ENCODE measurements around the gene ASF1A.

DNA sequence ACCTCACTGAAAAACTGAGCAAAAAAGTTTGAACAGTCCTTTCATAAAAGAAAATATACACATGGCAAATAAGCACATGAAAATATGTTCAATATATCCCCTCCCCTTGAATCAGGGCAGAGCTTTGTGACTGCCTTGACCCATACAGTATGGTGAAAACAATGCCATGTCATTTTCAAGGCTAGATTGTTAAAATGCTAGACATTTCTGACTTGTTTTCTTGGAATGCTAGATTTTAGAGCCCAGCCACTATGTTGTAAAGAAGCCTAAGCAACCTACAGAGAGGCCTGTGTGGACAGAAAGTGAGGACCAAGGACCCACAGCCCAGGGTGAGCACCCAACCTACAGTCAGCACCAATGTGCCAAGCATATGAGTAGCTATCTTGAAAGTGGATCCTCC, 17.1 kb upstream of the ASF1A start:
- TF ChIP-seq, protein P1, sequence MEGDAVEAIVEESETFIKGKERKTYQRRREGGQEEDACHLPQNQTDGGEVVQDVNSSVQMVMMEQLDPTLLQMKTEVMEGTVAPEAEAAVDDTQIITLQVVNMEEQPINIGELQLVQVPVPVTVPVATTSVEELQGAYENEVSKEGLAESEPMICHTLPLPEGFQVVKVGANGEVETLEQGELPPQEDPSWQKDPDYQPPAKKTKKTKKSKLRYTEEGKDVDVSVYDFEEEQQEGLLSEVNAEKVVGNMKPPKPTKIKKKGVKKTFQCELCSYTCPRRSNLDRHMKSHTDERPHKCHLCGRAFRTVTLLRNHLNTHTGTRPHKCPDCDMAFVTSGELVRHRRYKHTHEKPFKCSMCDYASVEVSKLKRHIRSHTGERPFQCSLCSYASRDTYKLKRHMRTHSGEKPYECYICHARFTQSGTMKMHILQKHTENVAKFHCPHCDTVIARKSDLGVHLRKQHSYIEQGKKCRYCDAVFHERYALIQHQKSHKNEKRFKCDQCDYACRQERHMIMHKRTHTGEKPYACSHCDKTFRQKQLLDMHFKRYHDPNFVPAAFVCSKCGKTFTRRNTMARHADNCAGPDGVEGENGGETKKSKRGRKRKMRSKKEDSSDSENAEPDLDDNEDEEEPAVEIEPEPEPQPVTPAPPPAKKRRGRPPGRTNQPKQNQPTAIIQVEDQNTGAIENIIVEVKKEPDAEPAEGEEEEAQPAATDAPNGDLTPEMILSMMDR (IDR thresholded peaks at IDR 0.05; ENCODE audit: poor library complexity, severe bottlenecking): no peak
- TF ChIP-seq POLR2AphosphoS5 (IDR thresholded peaks at IDR 0.05): no peak
- TF ChIP-seq TAF1 (IDR thresholded peaks at IDR 0.05; ENCODE audit: low read depth): no peak
- no peak for TF ChIP-seq MXI1 (conservative IDR thresholded peaks at IDR 0.05; ENCODE audit: poor library complexity, severe bottlenecking)
- no peak for TF ChIP-seq EP300 (conservative IDR thresholded peaks at IDR 0.05; ENCODE audit: poor library complexity, severe bottlenecking)
- no peak for TF ChIP-seq EZH2 (IDR thresholded peaks at IDR 0.05; ENCODE audit: borderline replicate concordance, insufficient read depth, low read length, poor library complexity, severe bottlenecking)
- TF ChIP-seq RAD21 (conservative IDR thresholded peaks at IDR 0.05): no peak
